ENCODE measurements around the gene LCE2A.

The LCE2A gene

DNA sequence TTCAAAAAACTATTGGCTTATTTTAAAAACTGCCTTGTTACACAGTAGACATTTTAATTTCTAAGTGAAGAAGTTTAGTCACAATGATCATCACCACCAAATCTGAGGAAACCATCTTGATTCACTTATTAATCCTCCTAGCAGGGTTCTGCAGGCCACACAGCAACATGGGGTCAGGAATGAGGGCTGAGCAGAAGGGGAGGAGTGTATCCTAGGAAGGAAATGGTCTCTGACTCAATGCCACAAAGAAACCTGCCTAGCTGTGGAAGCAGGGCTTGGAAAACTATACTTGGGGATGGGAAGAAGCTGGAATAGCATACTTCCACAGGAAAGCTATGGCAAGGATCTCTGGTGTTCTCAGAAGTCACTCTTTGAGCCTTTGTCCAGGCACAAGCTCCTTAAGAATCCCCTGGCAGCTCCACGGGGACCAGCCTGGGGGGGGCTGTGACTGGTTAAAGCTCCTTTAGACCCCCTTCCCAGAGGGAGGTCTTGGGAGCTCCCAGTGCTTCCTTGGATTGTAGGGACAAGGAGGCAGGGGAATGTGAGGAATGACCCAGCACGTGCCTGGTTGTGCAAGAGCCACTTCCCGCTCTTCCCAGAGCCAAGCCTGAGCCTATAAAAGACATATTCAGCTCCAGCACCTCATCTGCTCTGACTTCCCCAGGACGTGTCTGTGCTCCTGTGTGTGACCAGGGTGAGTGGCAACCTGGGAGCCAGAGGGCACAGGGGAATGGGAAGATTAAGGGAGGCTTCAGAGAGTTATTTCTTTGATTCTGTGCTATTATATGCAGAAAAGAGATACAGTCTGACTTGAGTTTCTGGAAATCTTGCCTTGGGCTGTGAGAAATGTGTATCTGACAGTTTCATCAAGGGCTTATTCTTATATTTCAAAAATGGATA, at the start of gene LCE2A:
Gene LCE2A (plus strand): TSS at position 645 of the 900 bp plus-strand sequence. CDS start 557 bp downstream, outside the sequence.
- no peaks in the 10 kb centered on the region for H3K9me3 ChIP-seq (ENCODE audit: control insufficient read depth, insufficient read depth, low read length)
- H3K4me3 ChIP-seq (ENCODE audit: low read length): no peak within 1 kb of the TSS
- no peak within 1 kb of the TSS for H3K4me2 ChIP-seq (ENCODE audit: low read length)
- no peaks in the 10 kb centered on the region for H3F3A ChIP-seq (ENCODE audit: control insufficient read depth, insufficient read depth)
- H3K27ac ChIP-seq (ENCODE audit: low read depth, low read length): no peak within 1 kb of the TSS
- TF ChIP-seq, protein P1, sequence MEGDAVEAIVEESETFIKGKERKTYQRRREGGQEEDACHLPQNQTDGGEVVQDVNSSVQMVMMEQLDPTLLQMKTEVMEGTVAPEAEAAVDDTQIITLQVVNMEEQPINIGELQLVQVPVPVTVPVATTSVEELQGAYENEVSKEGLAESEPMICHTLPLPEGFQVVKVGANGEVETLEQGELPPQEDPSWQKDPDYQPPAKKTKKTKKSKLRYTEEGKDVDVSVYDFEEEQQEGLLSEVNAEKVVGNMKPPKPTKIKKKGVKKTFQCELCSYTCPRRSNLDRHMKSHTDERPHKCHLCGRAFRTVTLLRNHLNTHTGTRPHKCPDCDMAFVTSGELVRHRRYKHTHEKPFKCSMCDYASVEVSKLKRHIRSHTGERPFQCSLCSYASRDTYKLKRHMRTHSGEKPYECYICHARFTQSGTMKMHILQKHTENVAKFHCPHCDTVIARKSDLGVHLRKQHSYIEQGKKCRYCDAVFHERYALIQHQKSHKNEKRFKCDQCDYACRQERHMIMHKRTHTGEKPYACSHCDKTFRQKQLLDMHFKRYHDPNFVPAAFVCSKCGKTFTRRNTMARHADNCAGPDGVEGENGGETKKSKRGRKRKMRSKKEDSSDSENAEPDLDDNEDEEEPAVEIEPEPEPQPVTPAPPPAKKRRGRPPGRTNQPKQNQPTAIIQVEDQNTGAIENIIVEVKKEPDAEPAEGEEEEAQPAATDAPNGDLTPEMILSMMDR (IDR thresholded peaks at IDR 0.05; ENCODE audit: low read depth, low read length, poor library complexity, severe bottlenecking): no peak
- no peak for TF ChIP-seq EZH2phosphoT487 (IDR thresholded peaks at IDR 0.05; ENCODE audit: borderline replicate concordance, low read length)
- H4K20me1 ChIP-seq (ENCODE audit: control insufficient read depth, insufficient read depth, low read depth, low read length): no peaks in the 10 kb centered on the region
- no peaks in the 10 kb centered on the region for H3K4me1 ChIP-seq (ENCODE audit: control insufficient read depth, low read length)
- H3K9me2 ChIP-seq (replicated peaks; ENCODE audit: control insufficient read depth, low read length): no peaks in the 10 kb centered on the region
- H3K27me3 ChIP-seq (ENCODE audit: control insufficient read depth, low read length): no peaks in the 10 kb centered on the region
- no peaks in the 10 kb centered on the region for H3K79me2 ChIP-seq (ENCODE audit: control insufficient read depth, low read length)
- H3K36me3 ChIP-seq (ENCODE audit: control insufficient read depth, low read length): no peaks in the 10 kb centered on the region

- H3K9me3 ChIP-seq (ENCODE audit: control insufficient read depth, insufficient read depth, low read length): no peaks in the 10 kb centered on the region
- TF ChIP-seq, protein P1 (IDR thresholded peaks at IDR 0.05; ENCODE audit: low read depth, low read length, poor library complexity, severe bottlenecking): peak; percentile 86
- no peak for TF ChIP-seq EZH2phosphoT487 (IDR thresholded peaks at IDR 0.05; ENCODE audit: borderline replicate concordance, low read length)
- no peaks in the 10 kb centered on the region for H3K36me3 ChIP-seq (ENCODE audit: control insufficient read depth, low read length)
- H3K79me2 ChIP-seq (ENCODE audit: control insufficient read depth, low read length): no peaks in the 10 kb centered on the region
- H3K4me2 ChIP-seq (ENCODE audit: low read length): no peak overlapping the region
- H3F3A ChIP-seq (ENCODE audit: control insufficient read depth, insufficient read depth): no peaks in the 10 kb centered on the region
- no peaks in the 10 kb centered on the region for H4K20me1 ChIP-seq (ENCODE audit: control insufficient read depth, insufficient read depth, low read depth, low read length)
- no peak overlapping the region for H3K27ac ChIP-seq (ENCODE audit: low read depth, low read length)
- H3K4me3 ChIP-seq (ENCODE audit: low read length): no peak overlapping the region
- no peaks in the 10 kb centered on the region for H3K9me2 ChIP-seq (replicated peaks; ENCODE audit: control insufficient read depth, low read length)
- H3K4me1 ChIP-seq (ENCODE audit: control insufficient read depth, low read length): no peaks in the 10 kb centered on the region
- H3K27me3 ChIP-seq (ENCODE audit: control insufficient read depth, low read length): peaks cover 7% of the 10 kb centered on the region; the same call in 1 of the 2 replicates
Measured at GRCh38 chr1:152654110-152654509, 44.0 kb upstream of the LCE2A start.

GRCh38 chr1:152656459-152656858, 41.7 kb upstream of the LCE2A start:
- Histone ChIP-seq H3K36me3 (ENCODE audit: control insufficient read depth, low read length) (no peaks in the 10 kb centered on the region), H3K9me3 (ENCODE audit: control insufficient read depth, insufficient read depth, low read length) (no peaks in the 10 kb centered on the region), H3K9me2 (replicated peaks; ENCODE audit: control insufficient read depth, low read length) (no peaks in the 10 kb centered on the region), H4K20me1 (ENCODE audit: control insufficient read depth, insufficient read depth, low read depth, low read length) (no peaks in the 10 kb centered on the region), H3K79me2 (ENCODE audit: control insufficient read depth, low read length) (no peaks in the 10 kb centered on the region), H3K4me1 (ENCODE audit: control insufficient read depth, low read length) (no peaks in the 10 kb centered on the region), H3K4me2 (ENCODE audit: low read length) (no peak overlapping the region), H3K27ac (ENCODE audit: low read depth, low read length) (no peak overlapping the region), H3F3A (ENCODE audit: control insufficient read depth, insufficient read depth) (no peaks in the 10 kb centered on the region), H3K4me3 (ENCODE audit: low read length) (no peak overlapping the region), H3K27me3 (ENCODE audit: control insufficient read depth, low read length) (peaks cover 9% of the 10 kb centered on the region)
- TF ChIP-seq EZH2phosphoT487 (IDR thresholded peaks at IDR 0.05; ENCODE audit: borderline replicate concordance, low read length): no peak
- TF ChIP-seq, protein P1 (IDR thresholded peaks at IDR 0.05; ENCODE audit: low read depth, low read length, poor library complexity, severe bottlenecking): no peak

All from DOHH2 (cell line).